Left lobe of liver (tissue), 2 donors: ENCODE data around the gene PNMA8C. TPM values are rescaled to one million over a fixed set of nuclear protein-coding genes. Genes with fewer than 3 reads are reported as not detected.
"Not testable (repeated sequence)": the region's sequence is repeated elsewhere in the genome, so short reads cannot be mapped to it uniquely, and the experiment has no call there.

Experiments
- ATAC-seq: fragments of 200-7000 bp; cut with Tn5 transposase; one replicate; pipeline ENCODE4 v1.9.1; 2020; ENCODE audit warnings: mild to moderate bottlenecking, moderate library complexity
- DNase-seq: peaks from one replicate; pipeline ENCODE4 v3.0.0-alpha.2; 2020; ENCODE audit warnings: low spot score
- total RNA-seq: library from RNA; stranded (reverse); gene quantifications from one replicate; pipeline ENCODE4 v1.2.1, GENCODE V29; 2021
- donor health status: DM: no; HTN: no; CAD: no; lungs with moderate emphysema.
- donor health status: DM: no; HTN: yes; CAD: no.

Gene PNMA8C
- total RNA-seq, 1 donor from 2014 or later = not detected

DNA sequence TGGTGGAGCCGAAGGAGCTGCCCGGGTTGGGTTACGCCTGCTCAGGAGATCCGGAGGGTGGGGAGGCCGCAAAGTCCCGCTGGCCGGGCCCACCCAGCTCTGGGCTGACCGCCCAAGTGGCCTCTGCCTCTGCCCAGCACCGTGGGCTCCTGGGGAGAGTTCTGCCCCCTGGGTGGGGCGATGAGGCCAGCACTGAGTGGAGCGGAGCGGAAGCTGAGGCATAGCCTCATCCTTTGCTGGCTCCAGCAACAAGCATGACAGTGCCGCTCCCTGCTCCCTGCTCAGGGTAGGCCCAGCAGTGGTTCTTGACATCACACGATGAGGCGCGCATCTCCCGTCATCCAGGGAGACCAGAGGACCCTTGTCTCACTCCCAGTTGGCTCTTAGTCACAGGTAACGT, 37.9 kb downstream of the PNMA8C start:
- ATAC-seq (no peak), DNase-seq (no peak)

DNA sequence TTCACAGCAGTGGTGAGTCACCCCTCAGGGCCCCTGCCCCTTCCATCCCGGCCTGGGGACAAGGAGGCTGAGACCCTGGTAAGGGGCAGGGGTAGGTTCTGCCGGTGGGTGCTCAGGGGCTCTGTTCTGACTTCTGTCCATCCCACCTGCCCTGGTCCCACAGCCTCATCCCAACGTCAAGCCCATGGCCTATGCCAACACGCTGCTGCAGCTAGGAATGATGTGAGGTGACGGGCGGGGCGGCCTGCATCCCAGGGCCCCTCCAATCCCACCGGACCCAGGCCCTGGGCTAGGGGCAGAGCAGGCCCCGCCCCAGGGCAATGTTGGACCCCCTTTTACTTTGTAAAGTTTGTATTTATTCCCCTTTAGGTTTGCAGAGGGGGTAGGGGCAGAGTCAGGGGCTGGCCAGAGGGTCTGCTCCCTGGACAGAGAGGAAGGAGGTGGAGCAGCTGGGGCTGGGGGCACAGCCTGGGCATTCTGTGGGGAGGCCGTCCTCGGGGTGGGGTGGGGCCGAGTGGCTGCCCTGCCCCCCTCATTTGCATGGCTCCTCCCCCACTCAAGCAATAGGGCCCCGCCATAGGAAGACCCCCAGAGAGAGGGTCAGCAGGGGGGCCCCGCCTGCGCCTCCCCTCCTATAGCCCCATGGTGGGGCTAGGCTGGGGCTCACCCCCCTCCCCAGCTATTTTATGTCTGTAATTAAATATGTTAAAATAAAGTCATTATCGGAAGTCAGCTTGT, 38.4 kb downstream of the PNMA8C start:
- no peak for DNase-seq
- ATAC-seq = no peak

GRCh38 chr19:46388311-46389095, 40.2 kb downstream of the PNMA8C start:
- ATAC-seq (no peak), DNase-seq (no peak)

- ATAC-seq = no peak
- DNase-seq = no peak
Observed at GRCh38 chr19:46387713-46388130, 41.0 kb downstream of the PNMA8C start.

- peak; percentile 37 for DNase-seq
- ATAC-seq = no peak
Observed at GRCh38 chr19:46386996-46387712, 41.6 kb downstream of the PNMA8C start.

GRCh38 chr19:46386151-46386550, 42.6 kb downstream of the PNMA8C start:
- DNase-seq = peak; percentile 46
- peak; percentile 64 for ATAC-seq

DNA sequence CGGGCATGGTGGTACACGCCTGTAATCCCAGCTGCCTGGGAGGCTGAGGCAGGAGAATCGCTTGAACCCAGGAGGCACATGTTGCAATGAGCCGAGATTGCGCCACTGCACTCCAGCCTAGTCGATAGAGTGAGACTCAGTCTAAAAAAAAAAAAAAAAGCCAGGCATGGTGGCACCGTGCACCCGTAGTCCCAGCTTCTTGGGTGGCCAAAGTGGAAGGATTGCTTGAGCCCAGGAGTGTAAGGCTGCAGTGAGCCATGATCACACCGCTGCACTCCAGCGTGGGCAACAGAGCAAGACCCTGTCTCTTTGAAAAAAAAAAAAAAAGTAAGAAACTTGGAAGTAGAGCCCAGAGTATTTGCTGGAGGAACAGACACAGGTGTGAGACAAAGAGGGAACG, 43.1 kb downstream of the PNMA8C start:
- DNase-seq (peak; percentile 48), ATAC-seq (no peak)

GRCh38 chr19:46384396-46384795, 44.3 kb downstream of the PNMA8C start:
- DNase-seq (peak; percentile 39), ATAC-seq (no peak)

GRCh38 chr19:46383846-46384245, 44.9 kb downstream of the PNMA8C start:
- ATAC-seq = no peak
- DNase-seq = peak; percentile 42

- DNase-seq (peak; percentile 39), ATAC-seq (no peak)
Observed at GRCh38 chr19:46383171-46383815, 45.4 kb downstream of the PNMA8C start.

DNA sequence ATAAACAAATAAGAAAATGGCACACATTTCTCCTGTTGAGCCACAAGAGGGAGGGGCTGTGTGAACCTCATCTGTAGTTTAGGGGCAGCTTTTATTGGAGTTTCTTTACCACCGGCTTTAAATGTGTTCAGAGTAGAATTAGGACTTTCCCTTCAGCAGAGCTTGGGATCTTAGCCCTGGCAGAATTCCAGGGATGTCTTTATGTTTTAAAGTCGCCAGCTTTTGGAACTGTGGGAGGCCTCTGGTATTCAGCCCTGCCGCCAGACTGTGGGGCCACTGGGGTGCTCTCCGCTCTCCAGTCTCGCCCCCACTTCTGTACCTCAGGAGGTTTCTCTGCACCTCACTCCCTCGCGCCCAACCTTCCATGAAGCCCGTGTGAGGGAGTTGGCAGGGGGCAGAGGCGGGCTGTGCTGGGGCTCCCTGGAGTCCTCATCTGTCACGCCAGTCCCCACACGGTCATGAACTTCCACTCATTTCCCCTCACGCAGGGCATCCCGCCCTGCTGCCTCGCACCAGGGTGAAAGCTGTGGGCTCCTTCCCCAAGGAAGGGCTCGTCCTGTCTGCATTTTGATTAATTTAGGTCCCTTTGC, 46.9 kb downstream of the PNMA8C start:
- DNase-seq = peak; percentile 26
- no peak for ATAC-seq

DNA sequence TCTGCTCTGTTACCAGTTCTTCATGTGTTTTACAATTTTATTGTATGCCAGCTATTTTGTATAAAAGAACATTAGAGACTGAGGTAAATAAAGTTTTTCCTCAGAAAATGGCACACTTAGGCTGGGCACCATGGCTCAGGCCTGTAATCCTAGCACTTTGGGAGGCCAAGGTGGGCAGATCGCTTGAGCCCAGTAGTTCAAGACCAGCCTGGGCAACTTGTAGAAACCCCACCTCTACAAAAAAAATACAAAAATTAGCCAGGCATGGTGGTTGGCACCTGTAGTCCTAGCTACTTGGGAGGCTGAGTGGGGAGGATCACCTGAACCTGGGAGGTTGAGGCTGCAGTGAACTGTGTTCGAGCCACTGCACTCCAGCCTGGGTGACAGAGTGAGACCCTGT, 47.4 kb downstream of the PNMA8C start:
- ATAC-seq = no peak
- peak; percentile 14 for DNase-seq

DNA sequence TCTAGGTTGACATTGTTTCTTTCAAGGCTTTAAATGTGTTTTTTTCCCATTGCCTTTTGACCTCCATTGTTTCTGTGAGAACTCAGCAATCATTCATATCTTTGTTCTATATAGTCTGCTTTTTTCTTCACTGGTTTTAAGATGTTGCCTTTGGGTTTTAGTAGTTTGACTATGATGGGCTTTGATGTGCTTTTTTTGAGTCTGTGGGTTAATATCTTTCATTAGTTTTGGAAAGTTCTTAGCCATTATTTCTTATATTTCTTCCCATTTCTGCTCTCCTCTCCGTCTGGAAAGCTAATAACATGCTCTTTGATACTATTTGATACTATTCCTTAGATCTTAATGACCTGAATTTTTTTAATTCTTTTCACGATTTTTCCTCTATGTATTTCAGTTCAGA, 48.0 kb downstream of the PNMA8C start:
- ATAC-seq = no peak
- no peak for DNase-seq

DNA sequence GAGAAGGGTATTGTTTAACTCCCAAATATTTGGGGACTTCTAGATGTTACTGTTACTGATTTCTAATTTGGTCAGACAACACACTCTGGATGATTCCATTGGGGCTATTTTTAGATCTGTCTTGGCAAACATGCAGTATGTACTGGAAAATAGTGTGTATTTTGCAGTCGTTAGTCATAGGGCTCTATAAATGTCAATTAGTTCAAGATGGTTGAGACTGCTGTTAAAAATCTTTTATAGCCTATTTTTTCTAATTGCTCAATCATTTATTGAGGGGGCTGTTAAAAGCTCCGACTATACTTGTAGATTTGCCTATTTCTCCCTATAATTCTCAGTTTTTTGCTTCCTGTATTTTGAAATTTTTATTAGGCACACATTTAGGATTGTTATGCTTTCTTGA, 50.5 kb downstream of the PNMA8C start:
- DNase-seq = no peak
- ATAC-seq = no peak

GRCh38 chr19:46376241-46377153, 52.2 kb downstream of the PNMA8C start:
- DNase-seq (peak; percentile 41), ATAC-seq (no peak)

GRCh38 chr19:46375476-46376067, 53.2 kb downstream of the PNMA8C start:
- not testable (repeated sequence) for ATAC-seq
- DNase-seq = peak; percentile 40
